ENCODE results near the gene TMEM150B. TPM values are rescaled to one million over a fixed set of nuclear protein-coding genes. Genes with fewer than 3 reads are reported as not detected.

TMEM150B gene
- total RNA-seq, 4 donors from 2014 or later, result 1.3 TPM; not detected in 3

DNA sequence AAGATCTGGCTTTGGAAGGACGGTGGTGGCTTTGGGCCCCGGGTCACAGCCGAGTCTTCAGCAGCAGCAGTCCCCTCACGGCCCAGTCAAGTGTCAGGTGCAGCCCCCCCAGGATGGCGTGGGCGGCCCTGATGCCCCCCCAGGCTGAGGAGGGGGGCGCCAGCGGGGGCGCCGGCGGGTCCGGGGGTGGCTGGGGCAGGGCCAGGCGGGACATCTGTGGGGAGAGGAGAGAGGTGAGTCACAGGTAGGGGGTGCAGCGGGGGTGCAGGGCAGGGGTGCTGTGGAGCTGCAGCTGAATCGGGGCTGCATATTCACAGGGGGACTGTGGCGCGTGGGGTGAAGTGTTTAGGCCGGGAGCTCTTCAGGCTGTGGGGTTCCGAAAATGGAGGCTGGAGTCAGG lies 40.8 kb upstream of the TMEM150B start:
- DNase-seq, result no peak
- H3K4me1 ChIP-seq, result peaks cover 0 to 15% of the 10 kb centered on the region in 2 donors
- intact Hi-C loops (cut with DNase I), result no loop called here
- H3K27ac ChIP-seq, result no peak overlapping the region
- no peak overlapping the region for H3K4me3 ChIP-seq (replicated peaks in 1 of 3)
- no peaks in the 10 kb centered on the region for H3K9me3 ChIP-seq
- TF ChIP-seq CTCF (IDR thresholded peaks at IDR 0.05) (no peak), POLR2A (IDR thresholded peaks at IDR 0.05) (no peak)
- WGBS, 2 donors, result 75 to 83% methylated on average over 8 to 12 of the region's 19 CpGs
- H3K27me3 ChIP-seq, result peaks cover 11% of the 10 kb centered on the region
- no peaks in the 10 kb centered on the region for H3K36me3 ChIP-seq

DNA sequence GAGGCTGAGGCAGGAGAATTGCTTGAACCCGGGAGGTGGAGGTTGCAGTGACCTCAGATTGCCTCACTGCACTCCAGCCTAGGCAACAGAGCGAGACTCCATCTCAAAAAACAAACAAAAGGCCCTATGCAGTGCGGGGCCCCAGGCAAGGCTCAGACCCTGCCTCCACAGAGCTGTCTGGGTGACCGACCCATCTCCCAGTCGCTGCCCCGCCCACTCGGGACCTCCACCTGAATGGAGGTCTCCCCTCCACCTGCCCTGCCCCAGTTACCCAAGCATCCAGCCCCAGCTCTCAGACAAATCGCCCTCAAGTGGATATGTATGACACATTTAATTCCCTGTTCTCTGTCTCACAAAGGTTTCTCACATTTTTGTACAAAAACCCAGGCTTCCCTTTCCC lies 40.1 kb upstream of the TMEM150B start:
- WGBS, 2 donors, result 71 to 81% methylated on average over 8 of the region's 8 CpGs
- TF ChIP-seq POLR2A (IDR thresholded peaks at IDR 0.05) (no peak), CTCF (IDR thresholded peaks at IDR 0.05) (no peak)
- intact Hi-C loops (cut with DNase I), result no loop called here
- Histone ChIP-seq H3K4me3 (replicated peaks in 1 of 3) (no peak overlapping the region), H3K27ac (no peak overlapping the region), H3K9me3 (no peaks in the 10 kb centered on the region), H3K36me3 (no peaks in the 10 kb centered on the region), H3K4me1 (peaks cover 0 to 14% of the 10 kb centered on the region in 2 donors), H3K27me3 (peaks cover 7% of the 10 kb centered on the region)
- no peak for DNase-seq

DNA sequence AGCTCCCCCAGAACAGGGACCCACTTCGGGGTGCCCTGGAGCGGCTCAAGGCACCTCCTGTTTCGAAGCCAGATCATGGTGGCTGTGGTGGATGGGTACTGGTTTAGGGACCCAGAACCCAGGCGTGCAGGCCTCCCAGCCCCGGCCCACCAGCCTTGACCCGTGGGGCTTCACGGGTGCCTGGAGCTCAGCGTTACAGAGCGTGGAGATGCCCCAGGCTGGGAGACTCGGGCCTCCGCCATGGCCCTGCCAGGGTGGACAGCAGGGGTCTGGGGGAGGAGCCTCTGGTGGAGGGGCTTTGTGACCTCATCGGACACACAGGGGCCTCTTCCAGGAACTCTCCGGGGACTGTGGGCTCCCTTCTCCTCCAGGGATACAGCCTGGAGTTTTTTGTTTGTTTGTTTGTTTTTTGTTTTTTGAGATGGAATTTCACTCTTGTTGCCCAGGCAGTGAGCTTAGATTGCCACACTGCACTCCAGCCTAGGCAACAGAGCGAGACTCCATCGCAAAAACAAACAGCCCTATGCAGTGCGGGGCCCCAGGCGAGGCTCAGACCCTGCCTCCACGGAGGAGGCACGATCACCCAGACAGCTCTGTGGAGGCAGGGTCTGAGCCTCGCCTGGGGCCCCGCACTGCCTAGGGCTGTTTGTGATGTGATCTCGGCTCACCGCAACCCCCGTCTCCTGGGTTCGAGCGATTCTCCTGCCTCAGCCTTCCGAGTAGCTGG lies 38.0 kb upstream of the TMEM150B start, which contains the start of gene GARIN5B:
TSS of gene GARIN5B (minus strand) at position 271 of the 727 bp plus-strand sequence. CDS start at position 77, 194 bp downstream.
- intact Hi-C loops (cut with DNase I), result no loop called here
- WGBS, 2 donors, result 58 to 71% methylated on average over 7 to 20 of the region's 27 CpGs
- Histone ChIP-seq H3K4me1 (no peaks in the 10 kb centered on the region), H3K27ac (no peak within 1 kb of the TSS), H3K36me3 (no peaks in the 10 kb centered on the region), H3K27me3 (no peaks in the 10 kb centered on the region), H3K4me3 (replicated peaks in 1 of 3) (no peak within 1 kb of the TSS), H3K9me3 (no peaks in the 10 kb centered on the region)
- TF ChIP-seq POLR2A (IDR thresholded peaks at IDR 0.05) (no peak), CTCF (IDR thresholded peaks at IDR 0.05) (no peak)
- no peak for DNase-seq

GRCh38 chr19:55362174-55362989 lies 37.2 kb upstream of the TMEM150B start:
- 64 to 70% methylated on average over 14 to 30 of the region's 38 CpGs for WGBS, 2 donors
- DNase-seq, result no peak
- Histone ChIP-seq H3K4me3 (replicated peaks in 1 of 3) (no peak overlapping the region), H3K27me3 (no peaks in the 10 kb centered on the region), H3K4me1 (no peaks in the 10 kb centered on the region), H3K9me3 (no peaks in the 10 kb centered on the region), H3K36me3 (no peaks in the 10 kb centered on the region), H3K27ac (no peak overlapping the region)
- no peak for TF ChIP-seq POLR2A (IDR thresholded peaks at IDR 0.05)
- no peak for TF ChIP-seq CTCF (IDR thresholded peaks at IDR 0.05)
- intact Hi-C loops (cut with DNase I), result no loop called here

GRCh38 chr19:55360902-55361301 lies 35.8 kb upstream of the TMEM150B start:
- 85 to 86% methylated on average over 13 to 16 of the region's 16 CpGs for WGBS, 2 donors
- DNase-seq, result no peak

More at GRCh38 chr19:55360902-55361301, 35.8 kb upstream of the TMEM150B start:
- H3K9me3 ChIP-seq, result no peaks in the 10 kb centered on the region
- no peaks in the 10 kb centered on the region for H3K36me3 ChIP-seq
- no peaks in the 10 kb centered on the region for H3K27me3 ChIP-seq
- H3K4me3 ChIP-seq (replicated peaks in 1 of 3), result no peak overlapping the region
- intact Hi-C loops (cut with DNase I), result no loop called here
- TF ChIP-seq POLR2A (IDR thresholded peaks at IDR 0.05) (no peak), CTCF (IDR thresholded peaks at IDR 0.05) (no peak)
- no peak overlapping the region for H3K27ac ChIP-seq
- no peaks in the 10 kb centered on the region for H3K4me1 ChIP-seq
